Stimulated activated CD4-positive, alpha-beta T cell treated with anti-CD3 and anti-CD28 coated beads, Interleukin-4, amount 100 ng/mL, for 48 hours (primary cell): ENCODE results near the gene EBNA1BP2.
"Not testable (repeated sequence)": the region's sequence is repeated elsewhere in the genome, so short reads cannot be mapped to it uniquely, and the experiment has no call there.

Source experiments
- DNase-seq, 2 donors: peaks; one replicate each; pipeline ENCODE4 v3.0.0-alpha.2; 2020; ENCODE audit warnings: low read depth in 2 of 2

Gene EBNA1BP2

GRCh38 chr1:43172527-43172972 is 460 bp upstream of the EBNA1BP2 start:
- peak; percentile 76 to 86 for DNase-seq

GRCh38 chr1:43171312-43171875 is 696 bp downstream of the EBNA1BP2 start:
- no peak for DNase-seq

GRCh38 chr1:43165765-43166164 is 6.3 kb downstream of the EBNA1BP2 start:
- no peak for DNase-seq

- DNase-seq = no peak
Measured at GRCh38 chr1:43165162-43165561, 6.9 kb downstream of the EBNA1BP2 start.

GRCh38 chr1:43156026-43156425 is 16.1 kb downstream of the EBNA1BP2 start:
- no peak for DNase-seq

- no peak for DNase-seq
Measured at GRCh38 chr1:43153443-43153842, 18.6 kb downstream of the EBNA1BP2 start.

GRCh38 chr1:43152866-43153265 is 19.2 kb downstream of the EBNA1BP2 start:
- DNase-seq = no peak

GRCh38 chr1:43149889-43150288 is 22.2 kb downstream of the EBNA1BP2 start:
- no peak for DNase-seq

- peak; percentile 15 to 49 for DNase-seq
Measured at GRCh38 chr1:43147625-43148327, 24.3 kb downstream of the EBNA1BP2 start.

GRCh38 chr1:43144237-43144636 is 27.9 kb downstream of the EBNA1BP2 start:
- no peak for DNase-seq

- DNase-seq = peak in 1 of 2 donors; percentile 6
Measured at GRCh38 chr1:43143441-43143888, 28.6 kb downstream of the EBNA1BP2 start.

- DNase-seq = no peak
Measured at GRCh38 chr1:43140583-43140982, 31.5 kb downstream of the EBNA1BP2 start.

GRCh38 chr1:43140010-43140409 is 32.1 kb downstream of the EBNA1BP2 start:
- DNase-seq = no peak

GRCh38 chr1:43139295-43139694 is 32.8 kb downstream of the EBNA1BP2 start:
- not testable (repeated sequence) for DNase-seq

GRCh38 chr1:43137445-43138052 is 34.5 kb downstream of the EBNA1BP2 start:
- DNase-seq = no peak

- no peak for DNase-seq
Measured at GRCh38 chr1:43135857-43136781, 36.0 kb downstream of the EBNA1BP2 start.

GRCh38 chr1:43134640-43135039 is 37.5 kb downstream of the EBNA1BP2 start:
- no peak for DNase-seq

- DNase-seq = no peak
Measured at GRCh38 chr1:43134068-43134467, 38.0 kb downstream of the EBNA1BP2 start.

GRCh38 chr1:43129426-43129825 is 42.7 kb downstream of the EBNA1BP2 start:
- no peak for DNase-seq

GRCh38 chr1:43128816-43129215 is 43.3 kb downstream of the EBNA1BP2 start:
- no peak for DNase-seq

GRCh38 chr1:43123031-43123430 is 49.1 kb downstream of the EBNA1BP2 start:
- no peak for DNase-seq
